Measurements from ENCODE around the gene COL5A2.

DNA sequence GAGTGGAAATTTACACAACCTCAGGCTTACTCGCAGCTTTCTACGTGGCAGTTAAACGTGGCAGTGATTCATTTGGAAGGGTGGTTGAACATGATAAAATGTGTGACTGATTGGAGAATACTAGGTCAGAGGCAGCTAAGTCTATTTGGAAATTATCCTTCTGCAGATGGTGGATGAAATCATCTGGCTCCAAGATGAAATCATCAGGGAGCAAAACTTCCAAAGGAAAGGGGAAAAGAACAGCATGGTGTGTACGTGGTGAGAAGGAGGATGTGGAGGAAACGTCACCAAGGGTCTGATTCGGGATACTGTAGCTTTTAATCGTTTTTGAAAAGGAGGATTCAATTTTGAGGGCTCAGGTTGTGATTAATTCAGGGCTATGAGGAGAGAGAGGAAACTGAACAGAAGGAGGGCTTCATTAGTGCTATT lies 157.5 kb downstream of the COL5A2 start:
- TF ChIP-seq FOXK2 (IDR thresholded peaks at IDR 0.05) (no peak), SUZ12 (IDR thresholded peaks at IDR 0.05) (no peak), HDGF (IDR thresholded peaks at IDR 0.05; ENCODE audit: borderline replicate concordance) (no peak), L3MBTL2 (conservative IDR thresholded peaks at IDR 0.05) (no peak), SP1 (IDR thresholded peaks at IDR 0.05) (no peak), BHLHE40 (IDR thresholded peaks at IDR 0.05; ENCODE audit: borderline replicate concordance) (no peak), CTBP1 (IDR thresholded peaks at IDR 0.05; ENCODE audit: borderline replicate concordance) (no peak), FOXA1 (IDR thresholded peaks at IDR 0.05) (no peak), TARDBP (IDR thresholded peaks at IDR 0.05) (no peak), FOXM1 (IDR thresholded peaks at IDR 0.05; ENCODE audit: borderline replicate concordance) (no peak), ELF4 (IDR thresholded peaks at IDR 0.05) (no peak)
- TF ChIP-seq, protein P1, sequence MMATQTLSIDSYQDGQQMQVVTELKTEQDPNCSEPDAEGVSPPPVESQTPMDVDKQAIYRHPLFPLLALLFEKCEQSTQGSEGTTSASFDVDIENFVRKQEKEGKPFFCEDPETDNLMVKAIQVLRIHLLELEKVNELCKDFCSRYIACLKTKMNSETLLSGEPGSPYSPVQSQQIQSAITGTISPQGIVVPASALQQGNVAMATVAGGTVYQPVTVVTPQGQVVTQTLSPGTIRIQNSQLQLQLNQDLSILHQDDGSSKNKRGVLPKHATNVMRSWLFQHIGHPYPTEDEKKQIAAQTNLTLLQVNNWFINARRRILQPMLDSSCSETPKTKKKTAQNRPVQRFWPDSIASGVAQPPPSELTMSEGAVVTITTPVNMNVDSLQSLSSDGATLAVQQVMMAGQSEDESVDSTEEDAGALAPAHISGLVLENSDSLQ (IDR thresholded peaks at IDR 0.05) = no peak
